Suprapubic skin (tissue), 4 donors: ENCODE data around the gene ERMAP. TPM values are rescaled to one million over a fixed set of nuclear protein-coding genes. Genes with fewer than 3 reads are reported as not detected.
A peak's percentile ranks its signal among the peaks of the same experiment; 100 is the strongest.

Experiments
- DNase-seq, 2 donors: peaks; one replicate each; pipeline ENCODE4 v3.0.0-alpha.2; 2019; ENCODE audit warnings: low spot score in 2 of 2
- H3K27ac ChIP-seq: fragments of 200-600 bp; sonication (generic); one replicate; pipeline ENCODE4 v1.5.1; 2019
- H3K27me3 ChIP-seq: fragments of 200-600 bp; sonication (generic); one replicate; pipeline ENCODE4 v1.5.1; 2019
- H3K36me3 ChIP-seq: fragments of 200-600 bp; sonication (generic); one replicate; pipeline ENCODE4 v1.5.1; 2019
- H3K4me1 ChIP-seq: fragments of 200-600 bp; sonication (generic); one replicate; pipeline ENCODE4 v1.5.1; 2019
- H3K4me3 ChIP-seq: fragments of 200-600 bp; sonication (generic); one replicate; pipeline ENCODE4 v1.5.1; 2019; ENCODE audit warnings: mild to moderate bottlenecking
- H3K9me3 ChIP-seq: fragments of 200-600 bp; sonication (generic); one replicate; pipeline ENCODE4 v1.5.1; 2019
- EP300 ChIP-seq: sonication (generic); formaldehyde crosslinking; IDR thresholded peaks from one replicate; pipeline ENCODE4 v1.6.1; 2017; ENCODE audit warnings: antibody characterized with exemption
- POLR2A ChIP-seq, 2 donors: fragments of 450-650 bp; IDR thresholded peaks; one replicate each; pipeline ENCODE4 v1.6.1; 2017; ENCODE audit warnings: antibody characterized with exemption in 2 of 2, mild to moderate bottlenecking in 2 of 2, moderate library complexity in 2 of 2
- POLR2AphosphoS5 ChIP-seq, 3 donors: sonication (generic); formaldehyde crosslinking; IDR thresholded peaks; one replicate each; pipeline ENCODE4 v1.6.1; 2017; ENCODE audit warnings: antibody characterized with exemption in 3 of 3
- WGBS: methylation state at CpG from one replicate; pipeline ENCODE4 v1.1.5; 2018; 5-methylcytosine and 5-hydroxymethylcytosine counted together
- total RNA-seq, 4 donors: library from RNA; depleted of rRNA; stranded (reverse); fragments of >200 nt; gene quantifications; one replicate each; pipeline ENCODE4 v1.1.0, GENCODE V29; 2016
- TF ChIP-seq, protein P1 (sequence below), 2 donors: fragments of 200-600 bp in 1 of 2; fragments of 450-650 bp in 1 of 2; sonication (generic) in 1 of 2; IDR thresholded peaks; one replicate each; pipeline ENCODE4 v1.5.1; 2016 to 2019; ENCODE audit warnings: antibody characterized with exemption in 2 of 2, mild to moderate bottlenecking in 1 of 2, moderate library complexity in 1 of 2

The ERMAP gene, protein sequence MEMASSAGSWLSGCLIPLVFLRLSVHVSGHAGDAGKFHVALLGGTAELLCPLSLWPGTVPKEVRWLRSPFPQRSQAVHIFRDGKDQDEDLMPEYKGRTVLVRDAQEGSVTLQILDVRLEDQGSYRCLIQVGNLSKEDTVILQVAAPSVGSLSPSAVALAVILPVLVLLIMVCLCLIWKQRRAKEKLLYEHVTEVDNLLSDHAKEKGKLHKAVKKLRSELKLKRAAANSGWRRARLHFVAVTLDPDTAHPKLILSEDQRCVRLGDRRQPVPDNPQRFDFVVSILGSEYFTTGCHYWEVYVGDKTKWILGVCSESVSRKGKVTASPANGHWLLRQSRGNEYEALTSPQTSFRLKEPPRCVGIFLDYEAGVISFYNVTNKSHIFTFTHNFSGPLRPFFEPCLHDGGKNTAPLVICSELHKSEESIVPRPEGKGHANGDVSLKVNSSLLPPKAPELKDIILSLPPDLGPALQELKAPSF
- total RNA-seq: 10 to 100 TPM in 3 of 4 donors, 1 to 10 TPM in 1; 8.9 to 26.2 (median 14.1) TPM

DNA sequence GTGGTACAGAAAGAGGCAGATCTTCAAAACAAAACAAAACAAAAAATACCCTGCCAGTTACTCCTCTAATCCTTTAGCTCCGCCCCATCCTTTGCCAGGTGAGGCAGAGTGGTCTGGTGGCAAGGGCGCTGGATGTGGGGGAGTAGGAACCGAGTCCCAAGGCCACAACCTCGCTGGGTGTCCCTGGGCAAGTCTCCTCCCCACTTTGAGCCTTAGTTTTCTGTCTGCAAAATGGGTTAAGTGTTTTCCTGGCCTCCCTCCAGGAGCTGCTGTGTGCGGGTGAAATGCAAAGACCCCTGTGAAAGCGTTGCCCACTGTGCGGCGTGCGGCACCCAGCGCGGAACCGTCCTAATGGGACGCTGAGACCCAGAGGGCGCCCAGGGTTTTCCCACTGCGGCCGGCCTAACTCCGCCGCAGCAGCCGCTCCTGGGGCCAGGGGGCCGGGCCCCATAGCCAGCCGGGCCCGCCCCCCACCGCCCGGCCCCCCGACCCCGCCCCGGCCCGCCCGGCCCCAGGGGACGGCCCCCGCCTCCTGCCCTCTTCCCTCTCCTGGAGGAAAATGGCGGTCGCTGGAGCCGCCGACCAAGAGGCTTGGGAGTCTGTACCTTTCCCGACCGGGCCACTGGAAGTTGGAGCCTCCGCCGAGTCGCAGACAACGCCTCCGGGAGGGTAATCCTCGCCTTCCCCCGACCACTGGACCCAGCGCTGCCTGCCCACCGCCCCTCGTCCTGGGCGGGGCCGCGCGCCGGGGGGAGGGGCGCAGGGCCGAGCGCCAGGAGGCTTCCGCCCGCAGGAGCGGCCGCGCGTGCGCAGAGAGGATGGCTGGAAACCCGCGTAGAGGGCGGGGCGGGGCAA lies at the start of gene ERMAP, which contains the start of gene SVBP:
Gene ERMAP, plus strand, starts transcription at position 538 of the 855 bp plus-strand sequence. CDS start 13,327 bp downstream, outside the sequence.
Gene SVBP, minus strand, starts transcription at position 813 of the 855 bp plus-strand sequence. CDS start 853 bp downstream, outside the sequence.
- Histone ChIP-seq H3K36me3 (no peaks in the 10 kb centered on the region), H3K4me1 (peaks cover 22% of the 10 kb centered on the region), H3K4me3 (peak within 1 kb of the TSS; percentile 64), H3K27me3 (no peaks in the 10 kb centered on the region), H3K27ac (peak within 1 kb of the TSS; percentile 96), H3K9me3 (no peaks in the 10 kb centered on the region)
- TF ChIP-seq, protein P1, sequence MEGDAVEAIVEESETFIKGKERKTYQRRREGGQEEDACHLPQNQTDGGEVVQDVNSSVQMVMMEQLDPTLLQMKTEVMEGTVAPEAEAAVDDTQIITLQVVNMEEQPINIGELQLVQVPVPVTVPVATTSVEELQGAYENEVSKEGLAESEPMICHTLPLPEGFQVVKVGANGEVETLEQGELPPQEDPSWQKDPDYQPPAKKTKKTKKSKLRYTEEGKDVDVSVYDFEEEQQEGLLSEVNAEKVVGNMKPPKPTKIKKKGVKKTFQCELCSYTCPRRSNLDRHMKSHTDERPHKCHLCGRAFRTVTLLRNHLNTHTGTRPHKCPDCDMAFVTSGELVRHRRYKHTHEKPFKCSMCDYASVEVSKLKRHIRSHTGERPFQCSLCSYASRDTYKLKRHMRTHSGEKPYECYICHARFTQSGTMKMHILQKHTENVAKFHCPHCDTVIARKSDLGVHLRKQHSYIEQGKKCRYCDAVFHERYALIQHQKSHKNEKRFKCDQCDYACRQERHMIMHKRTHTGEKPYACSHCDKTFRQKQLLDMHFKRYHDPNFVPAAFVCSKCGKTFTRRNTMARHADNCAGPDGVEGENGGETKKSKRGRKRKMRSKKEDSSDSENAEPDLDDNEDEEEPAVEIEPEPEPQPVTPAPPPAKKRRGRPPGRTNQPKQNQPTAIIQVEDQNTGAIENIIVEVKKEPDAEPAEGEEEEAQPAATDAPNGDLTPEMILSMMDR (IDR thresholded peaks at IDR 0.05): no peak
- TF ChIP-seq POLR2AphosphoS5 (IDR thresholded peaks at IDR 0.05): peak in 2 of 3 donors; percentile 47 to 81
- peak; percentile 91 to 94 for DNase-seq
- WGBS: 2% methylated on average over 12 of the region's 66 CpGs

DNA sequence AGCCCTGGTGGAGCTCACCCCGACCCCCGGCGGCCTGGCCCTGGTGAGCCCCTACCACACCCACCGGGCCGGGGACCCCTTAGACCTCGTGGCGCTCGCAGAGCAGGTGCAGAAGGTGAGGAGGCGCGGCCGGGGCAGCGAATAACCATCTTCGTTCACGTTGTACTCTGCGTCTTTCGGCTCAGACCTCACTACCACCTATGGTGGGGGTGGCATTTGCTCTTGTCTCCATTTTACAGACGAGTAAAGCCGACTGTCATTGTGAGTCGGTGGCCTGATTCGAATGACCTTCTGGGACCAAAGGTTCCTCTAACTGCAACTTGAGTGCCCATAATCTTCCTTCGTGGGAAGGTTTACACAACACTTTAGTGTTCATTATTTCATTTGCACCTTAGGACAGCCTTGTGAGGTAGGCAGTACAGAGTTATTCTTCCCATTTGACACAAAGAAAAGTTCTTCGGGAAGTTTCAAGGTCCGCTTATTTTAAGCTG lies 49.4 kb upstream of the ERMAP start:
- no peak for TF ChIP-seq POLR2AphosphoS5 (IDR thresholded peaks at IDR 0.05)
- TF ChIP-seq, protein P1 (IDR thresholded peaks at IDR 0.05): no peak
- TF ChIP-seq EP300: peak; percentile 23
- TF ChIP-seq POLR2A (IDR thresholded peaks at IDR 0.05): no peak
- Histone ChIP-seq H3K9me3 (no peaks in the 10 kb centered on the region), H3K4me1 (peaks cover 56% of the 10 kb centered on the region), H3K27ac (peak overlapping the region; percentile 88), H3K36me3 (no peaks in the 10 kb centered on the region), H3K4me3 (peak overlapping the region; percentile 89), H3K27me3 (no peaks in the 10 kb centered on the region)
- 5% methylated on average over 11 of the region's 23 CpGs for WGBS
- no peak for DNase-seq

DNA sequence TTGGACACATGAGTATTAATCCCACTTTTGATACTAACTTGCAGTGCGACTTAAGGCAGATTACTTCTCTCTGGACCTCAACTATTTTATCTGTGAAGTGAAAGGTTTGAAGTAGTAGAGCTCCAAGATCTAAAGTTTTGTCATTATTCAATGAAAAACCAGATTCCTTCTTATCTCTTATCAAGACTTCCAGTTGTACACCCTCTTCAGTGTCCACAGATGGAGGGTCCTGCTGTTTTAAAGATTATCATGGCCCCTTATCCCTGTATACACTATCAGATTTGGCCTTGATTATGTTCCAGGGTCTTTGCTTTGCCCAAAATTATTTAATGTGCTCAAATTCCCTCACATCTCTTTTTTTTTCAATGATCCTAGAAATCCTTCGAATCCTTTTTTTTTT lies 48.8 kb upstream of the ERMAP start:
- H3K36me3 ChIP-seq: peaks cover 4% of the 10 kb centered on the region
- H3K4me3 ChIP-seq: peak overlapping the region; percentile 89
- no peak overlapping the region for H3K27ac ChIP-seq
- DNase-seq: no peak
- no peaks in the 10 kb centered on the region for H3K9me3 ChIP-seq
- peaks cover 53% of the 10 kb centered on the region for H3K4me1 ChIP-seq
- 78% methylated on average over 2 of the region's 2 CpGs for WGBS
- H3K27me3 ChIP-seq: no peaks in the 10 kb centered on the region
- TF ChIP-seq EP300 (no peak), POLR2A (IDR thresholded peaks at IDR 0.05) (no peak), POLR2AphosphoS5 (IDR thresholded peaks at IDR 0.05) (no peak)
- TF ChIP-seq, protein P1 (IDR thresholded peaks at IDR 0.05): no peak

DNA sequence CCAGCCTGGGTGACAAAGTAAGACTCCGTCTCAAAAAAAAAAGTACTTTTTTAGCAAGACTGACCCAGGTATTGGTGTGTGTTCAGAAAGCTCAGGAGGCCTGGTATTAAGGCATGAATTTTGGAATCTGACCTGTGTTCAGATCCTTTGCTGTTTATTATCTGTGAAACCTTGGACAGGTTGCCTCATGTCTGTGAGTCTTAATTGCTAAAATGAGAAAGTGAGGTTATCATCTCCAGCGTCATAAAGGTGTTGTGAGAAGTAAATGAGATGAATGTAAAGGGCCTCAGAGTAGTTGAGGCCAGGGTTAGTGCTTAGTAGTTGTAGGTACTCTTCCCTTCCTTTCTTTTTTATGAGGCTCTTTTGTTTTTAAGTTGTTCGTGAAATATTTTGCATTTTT lies 47.1 kb upstream of the ERMAP start:
- H3K27me3 ChIP-seq: no peaks in the 10 kb centered on the region
- no peaks in the 10 kb centered on the region for H3K9me3 ChIP-seq
- no peak for DNase-seq
- H3K4me1 ChIP-seq: peaks cover 44% of the 10 kb centered on the region
- H3K36me3 ChIP-seq: peaks cover 12% of the 10 kb centered on the region
- H3K27ac ChIP-seq: no peak overlapping the region
- WGBS: 74% methylated on average over 3 of the region's 3 CpGs
- TF ChIP-seq POLR2AphosphoS5 (IDR thresholded peaks at IDR 0.05) (no peak), EP300 (no peak), POLR2A (IDR thresholded peaks at IDR 0.05) (no peak)
- TF ChIP-seq, protein P1 (IDR thresholded peaks at IDR 0.05): no peak
- H3K4me3 ChIP-seq: no peak overlapping the region
